Limb (tissue), 2 donors: ENCODE measurements around the gene MRPL37.
"Not testable (repeated sequence)": the region's sequence is repeated elsewhere in the genome, so short reads cannot be mapped to it uniquely, and the experiment has no call there.

Source experiments
- DNase-seq, 2 donors: peaks; one replicate each; pipeline ENCODE4 v3.0.0-alpha.2; 2016; ENCODE audit errors: extremely low spot score in 2 of 2

The MRPL37 gene

GRCh38 chr1:54172614-54173599, 27.1 kb upstream of the MRPL37 start:
- DNase-seq, result peak in 1 of 2 donors; percentile 1

- DNase-seq, result no peak
Measured at GRCh38 chr1:54173681-54174080, 26.3 kb upstream of the MRPL37 start.

GRCh38 chr1:54174106-54174505, 25.9 kb upstream of the MRPL37 start:
- DNase-seq, result no peak

GRCh38 chr1:54176621-54177327, 23.2 kb upstream of the MRPL37 start:
- no peak for DNase-seq

GRCh38 chr1:54177726-54178125, 22.2 kb upstream of the MRPL37 start:
- no peak for DNase-seq

GRCh38 chr1:54178296-54179070, 21.5 kb upstream of the MRPL37 start:
- no peak for DNase-seq

GRCh38 chr1:54180701-54181360, 19.1 kb upstream of the MRPL37 start:
- no peak for DNase-seq

- no peak for DNase-seq
Measured at GRCh38 chr1:54186056-54186455, 13.9 kb upstream of the MRPL37 start.

GRCh38 chr1:54188291-54188690, 11.7 kb upstream of the MRPL37 start:
- no peak for DNase-seq

- DNase-seq, result no peak
Measured at GRCh38 chr1:54190526-54190925, 9.4 kb upstream of the MRPL37 start.

- no peak for DNase-seq
Measured at GRCh38 chr1:54191525-54191924, 8.4 kb upstream of the MRPL37 start.

- no peak for DNase-seq
Measured at GRCh38 chr1:54193453-54193852, 6.5 kb upstream of the MRPL37 start.

GRCh38 chr1:54199151-54199764, 709 bp upstream of the MRPL37 start:
- no peak for DNase-seq

- DNase-seq, result no peak
Measured at GRCh38 chr1:54200519-54200997, 591 bp downstream of the MRPL37 start.

GRCh38 chr1:54204199-54204598, 4.2 kb downstream of the MRPL37 start:
- DNase-seq, result no peak

GRCh38 chr1:54207287-54207686, 7.3 kb downstream of the MRPL37 start:
- DNase-seq, result no peak

GRCh38 chr1:54207896-54208295, 7.9 kb downstream of the MRPL37 start:
- DNase-seq, result not testable (repeated sequence)

GRCh38 chr1:54212872-54213271, 12.9 kb downstream of the MRPL37 start:
- DNase-seq, result no peak

GRCh38 chr1:54215523-54215922, 15.6 kb downstream of the MRPL37 start:
- DNase-seq, result no peak

GRCh38 chr1:54218883-54219687, 19.1 kb downstream of the MRPL37 start:
- no peak for DNase-seq
